ENCODE data around the gene C9orf43.

Gene C9orf43

GRCh38 chr9:113468716-113469448 is 58.3 kb downstream of the C9orf43 start:
- DNase-seq (ENCODE audit: low spot score): peak; percentile 61

GRCh38 chr9:113471143-113471542 is 60.6 kb downstream of the C9orf43 start:
- DNase-seq (ENCODE audit: low spot score): no peak

- no peak for DNase-seq (ENCODE audit: low spot score)
These were observed 61.0 kb downstream of the C9orf43 start for GRCh38 chr9:113471566-113471965.

DNA sequence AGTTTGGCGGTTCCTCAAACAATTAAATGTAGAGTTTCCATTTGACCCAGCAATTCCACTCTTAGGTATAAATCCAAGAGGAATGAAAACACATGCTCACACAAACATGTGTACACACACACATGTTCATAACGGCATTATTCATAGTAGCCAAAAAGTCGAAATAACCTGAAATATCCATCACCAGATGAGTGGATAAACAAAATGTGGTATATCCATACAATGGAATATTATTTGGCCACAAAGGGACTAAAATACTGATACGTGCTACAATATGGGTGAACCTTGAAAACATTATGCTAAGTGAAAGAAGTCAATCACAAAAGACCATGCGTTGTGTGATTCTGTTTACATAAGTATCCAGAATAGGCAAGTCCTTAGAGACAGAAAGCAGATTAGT is 61.7 kb downstream of the C9orf43 start:
- DNase-seq (ENCODE audit: low spot score): no peak

- DNase-seq (ENCODE audit: low spot score): no peak
These were observed 63.9 kb downstream of the C9orf43 start for GRCh38 chr9:113474360-113475028.

DNA sequence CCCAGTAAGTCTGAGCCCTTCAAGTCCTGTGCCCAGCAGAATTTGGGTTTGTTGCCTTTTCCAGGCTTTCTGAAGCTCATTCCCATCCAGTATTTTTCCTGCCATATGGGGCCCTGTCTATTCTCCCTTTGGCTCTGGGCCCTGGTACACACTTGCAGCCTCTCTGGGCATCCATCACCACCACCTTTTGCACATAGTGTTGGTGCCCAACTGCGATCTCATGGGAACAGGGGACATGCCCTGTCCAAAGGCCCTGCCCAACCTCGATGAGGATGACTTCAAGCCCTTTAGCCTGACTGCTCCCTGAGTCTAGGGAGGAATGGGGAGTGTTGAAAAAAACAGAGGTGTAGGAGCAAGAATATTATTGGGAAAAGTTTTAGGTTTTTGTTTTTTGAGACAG is 64.5 kb downstream of the C9orf43 start:
- no peak for DNase-seq (ENCODE audit: low spot score)

DNA sequence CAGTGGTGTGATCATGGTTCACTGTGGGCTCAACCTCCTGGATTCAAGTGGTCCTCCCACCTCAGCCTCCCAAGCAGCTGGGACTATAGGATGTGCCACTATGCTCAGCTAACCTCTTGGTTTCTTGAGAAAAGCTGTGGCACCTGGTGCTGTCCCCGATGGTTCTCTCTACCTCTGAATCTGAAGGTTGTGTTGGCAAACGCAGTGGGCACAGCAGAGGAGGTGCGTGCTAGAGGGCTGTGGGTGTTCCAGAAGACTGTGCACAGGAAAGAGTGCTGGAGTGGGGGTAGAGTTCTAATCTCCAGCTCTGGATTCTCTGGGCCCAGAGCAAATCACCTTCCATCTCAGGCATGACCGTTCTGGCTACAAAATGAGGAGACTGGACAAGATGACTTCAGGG is 65.4 kb downstream of the C9orf43 start:
- DNase-seq (ENCODE audit: low spot score): no peak

DNA sequence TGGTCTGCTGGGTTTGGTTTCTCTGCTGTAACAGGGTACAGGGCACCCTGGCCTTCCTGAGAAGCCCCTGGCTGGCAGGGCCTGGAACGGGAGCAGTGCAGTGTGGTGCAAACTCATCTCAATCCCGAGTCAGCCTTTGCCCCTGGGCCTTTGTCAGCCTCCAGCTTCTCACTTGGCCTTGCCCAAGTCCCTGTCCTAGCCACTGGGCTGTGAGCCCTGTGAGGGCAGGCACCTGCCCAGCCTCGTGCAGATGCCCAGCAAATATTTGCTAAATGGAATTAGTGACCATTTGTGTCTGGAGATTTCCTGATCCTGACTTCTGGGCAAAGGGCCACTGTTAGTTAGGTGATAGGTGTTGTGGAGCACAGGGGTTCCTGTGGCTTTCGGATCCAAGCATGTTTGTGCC is 66.0 kb downstream of the C9orf43 start:
- no peak for DNase-seq (ENCODE audit: low spot score)

- no peak for DNase-seq (ENCODE audit: low spot score)
These were observed 66.5 kb downstream of the C9orf43 start for GRCh38 chr9:113477058-113477457.

DNA sequence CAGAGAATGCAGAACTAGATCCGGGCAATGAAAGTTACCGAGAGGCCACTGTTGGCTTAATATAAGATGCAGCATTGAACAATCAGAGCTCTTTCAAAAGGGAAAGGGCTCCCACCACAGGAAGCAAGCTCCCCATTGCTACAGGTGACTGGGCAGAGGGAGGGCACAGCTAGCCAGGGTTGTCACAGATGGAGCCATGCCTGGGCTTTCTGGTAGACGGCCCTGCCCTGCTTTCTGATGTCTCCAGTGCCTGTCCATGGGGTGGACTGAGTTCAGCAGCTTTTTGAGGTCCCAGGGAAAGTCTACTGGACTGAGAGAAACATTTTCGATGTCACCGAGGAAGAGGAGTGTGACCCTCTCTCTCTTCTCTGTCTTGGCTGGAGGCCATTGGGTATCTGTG is 67.1 kb downstream of the C9orf43 start:
- DNase-seq (ENCODE audit: low spot score): no peak

DNA sequence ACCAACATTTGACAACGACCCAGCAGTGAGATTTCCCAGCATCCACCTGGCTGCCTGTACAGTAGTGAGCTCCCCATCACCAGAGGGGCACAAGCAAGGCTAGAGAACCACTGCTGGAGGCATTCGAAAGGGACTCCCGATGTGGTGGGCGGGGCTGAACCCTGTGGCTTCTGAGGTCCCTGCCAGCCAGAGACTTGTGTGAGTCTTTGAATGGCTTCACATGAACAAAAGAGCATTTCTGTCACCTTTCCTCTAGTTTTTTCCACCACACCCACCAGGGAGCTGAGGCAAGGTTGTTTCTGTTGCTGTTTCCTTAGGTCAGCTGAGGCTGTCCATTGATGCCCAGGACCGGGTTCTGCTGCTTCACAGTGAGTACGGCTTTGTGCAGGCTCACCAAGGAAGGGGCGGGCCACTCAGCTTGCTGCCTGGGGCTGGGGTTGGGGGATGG is 68.7 kb downstream of the C9orf43 start:
- no peak for DNase-seq (ENCODE audit: low spot score)
